Measurements from ENCODE around the gene DNASE1L3. TPM values are rescaled to one million over a fixed set of nuclear protein-coding genes. Genes with fewer than 3 reads are reported as not detected.

DNASE1L3 gene
- total and polyA plus RNA-seq, 2 of the 13 experiments (the other 11 are each of a cell fraction or from before 2014, with no cell fraction given), result 0.86 to 1.7 TPM

DNA sequence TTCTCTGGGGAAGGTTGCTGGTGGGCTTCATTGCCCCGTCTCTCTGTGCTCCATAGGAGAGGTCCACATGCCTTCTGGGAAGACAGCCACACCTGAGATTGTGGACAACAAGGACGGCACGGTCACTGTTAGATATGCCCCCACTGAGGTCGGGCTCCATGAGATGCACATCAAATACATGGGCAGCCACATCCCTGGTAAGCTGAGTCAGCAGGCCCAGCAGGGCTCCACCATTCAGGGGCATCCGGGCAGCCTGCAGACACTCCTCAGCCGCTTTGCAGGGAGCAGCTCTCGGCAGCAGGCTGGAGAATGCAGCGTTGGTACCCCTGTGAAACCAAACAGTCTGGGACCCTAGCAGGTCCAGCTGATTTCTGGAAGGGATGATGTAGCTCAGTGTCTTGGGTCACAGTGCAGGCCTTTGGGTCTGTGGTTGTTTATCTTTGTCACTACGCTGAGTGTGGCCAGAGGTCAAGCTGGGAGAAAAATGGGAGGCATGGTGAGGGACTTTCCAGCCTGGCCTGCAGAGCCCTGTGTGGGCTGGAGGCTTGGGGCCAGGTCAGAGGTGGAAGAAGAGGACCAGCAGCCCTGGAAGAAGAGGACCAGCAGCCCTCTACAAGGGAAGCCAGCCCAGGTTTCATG lies 67.2 kb downstream of the DNASE1L3 start (continued):
- TF ChIP-seq FOXA1 (IDR thresholded peaks at IDR 0.05) (no peak), FOXA1 (CRISPR knock-in tag; IDR thresholded peaks at IDR 0.05) (peak; percentile 63), PCBP2 (optimal IDR thresholded peaks at IDR 0.05; ENCODE audit: low read depth, low read length, poor library complexity, severe bottlenecking) (no peak), TBP (CRISPR knock-in tag; IDR thresholded peaks at IDR 0.05) (no peak), HOXA3 (CRISPR knock-in tag; IDR thresholded peaks at IDR 0.05) (peak; percentile 40; the same call in 1 of the 2 replicates), WIZ (CRISPR knock-in tag; IDR thresholded peaks at IDR 0.05) (no peak), EP300 (IDR thresholded peaks at IDR 0.05; ENCODE audit: low read depth in 2 of 2, low read length in 2 of 2) (peak in 1 of 2 experiments; percentile 17; a peak in 1 of 4 replicates), EP300 (CRISPR knock-in tag; IDR thresholded peaks at IDR 0.05; ENCODE audit: borderline replicate concordance) (no peak), MEIS1 (CRISPR knock-in tag; IDR thresholded peaks at IDR 0.05; ENCODE audit: borderline replicate concordance) (0 out of 2 replicates have a peak, but pooled peaks have one; percentile 23), ZNF607 (CRISPR knock-in tag; IDR thresholded peaks at IDR 0.05; ENCODE audit: borderline replicate concordance) (0 out of 2 replicates have a peak, but pooled peaks have one; percentile 32), ATF7 (IDR thresholded peaks at IDR 0.05) (no peak), ATF7 (CRISPR knock-in tag; IDR thresholded peaks at IDR 0.05) (no peak), SAP130 (CRISPR knock-in tag; IDR thresholded peaks at IDR 0.05; ENCODE audit: low read depth) (peak; percentile 60), IKZF4 (CRISPR knock-in tag; IDR thresholded peaks at IDR 0.05; ENCODE audit: borderline replicate concordance, low read depth, not compliant biosample characterization) (no peak), IRF2 (CRISPR knock-in tag; IDR thresholded peaks at IDR 0.05) (no peak), MED1 (CRISPR knock-in tag; IDR thresholded peaks at IDR 0.05) (peak; percentile 55; the same call in 1 of the 2 replicates), MIER2 (CRISPR knock-in tag; IDR thresholded peaks at IDR 0.05) (0 out of 2 replicates have a peak, but pooled peaks have one; percentile 21)
- TF ChIP-seq, protein P1, sequence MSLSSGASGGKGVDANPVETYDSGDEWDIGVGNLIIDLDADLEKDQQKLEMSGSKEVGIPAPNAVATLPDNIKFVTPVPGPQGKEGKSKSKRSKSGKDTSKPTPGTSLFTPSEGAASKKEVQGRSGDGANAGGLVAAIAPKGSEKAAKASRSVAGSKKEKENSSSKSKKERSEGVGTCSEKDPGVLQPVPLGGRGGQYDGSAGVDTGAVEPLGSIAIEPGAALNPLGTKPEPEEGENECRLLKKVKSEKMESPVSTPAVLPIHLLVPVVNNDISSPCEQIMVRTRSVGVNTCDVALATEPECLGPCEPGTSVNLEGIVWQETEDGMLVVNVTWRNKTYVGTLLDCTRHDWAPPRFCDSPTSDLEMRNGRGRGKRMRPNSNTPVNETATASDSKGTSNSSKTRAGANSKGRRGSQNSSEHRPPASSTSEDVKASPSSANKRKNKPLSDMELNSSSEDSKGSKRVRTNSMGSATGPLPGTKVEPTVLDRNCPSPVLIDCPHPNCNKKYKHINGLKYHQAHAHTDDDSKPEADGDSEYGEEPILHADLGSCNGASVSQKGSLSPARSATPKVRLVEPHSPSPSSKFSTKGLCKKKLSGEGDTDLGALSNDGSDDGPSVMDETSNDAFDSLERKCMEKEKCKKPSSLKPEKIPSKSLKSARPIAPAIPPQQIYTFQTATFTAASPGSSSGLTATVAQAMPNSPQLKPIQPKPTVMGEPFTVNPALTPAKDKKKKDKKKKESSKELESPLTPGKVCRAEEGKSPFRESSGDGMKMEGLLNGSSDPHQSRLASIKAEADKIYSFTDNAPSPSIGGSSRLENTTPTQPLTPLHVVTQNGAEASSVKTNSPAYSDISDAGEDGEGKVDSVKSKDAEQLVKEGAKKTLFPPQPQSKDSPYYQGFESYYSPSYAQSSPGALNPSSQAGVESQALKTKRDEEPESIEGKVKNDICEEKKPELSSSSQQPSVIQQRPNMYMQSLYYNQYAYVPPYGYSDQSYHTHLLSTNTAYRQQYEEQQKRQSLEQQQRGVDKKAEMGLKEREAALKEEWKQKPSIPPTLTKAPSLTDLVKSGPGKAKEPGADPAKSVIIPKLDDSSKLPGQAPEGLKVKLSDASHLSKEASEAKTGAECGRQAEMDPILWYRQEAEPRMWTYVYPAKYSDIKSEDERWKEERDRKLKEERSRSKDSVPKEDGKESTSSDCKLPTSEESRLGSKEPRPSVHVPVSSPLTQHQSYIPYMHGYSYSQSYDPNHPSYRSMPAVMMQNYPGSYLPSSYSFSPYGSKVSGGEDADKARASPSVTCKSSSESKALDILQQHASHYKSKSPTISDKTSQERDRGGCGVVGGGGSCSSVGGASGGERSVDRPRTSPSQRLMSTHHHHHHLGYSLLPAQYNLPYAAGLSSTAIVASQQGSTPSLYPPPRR (CRISPR knock-in tag; IDR thresholded peaks at IDR 0.05; ENCODE audit: borderline replicate concordance), result peak; percentile 45; the same call in 1 of the 2 replicates
- TF ChIP-seq, protein P2, sequence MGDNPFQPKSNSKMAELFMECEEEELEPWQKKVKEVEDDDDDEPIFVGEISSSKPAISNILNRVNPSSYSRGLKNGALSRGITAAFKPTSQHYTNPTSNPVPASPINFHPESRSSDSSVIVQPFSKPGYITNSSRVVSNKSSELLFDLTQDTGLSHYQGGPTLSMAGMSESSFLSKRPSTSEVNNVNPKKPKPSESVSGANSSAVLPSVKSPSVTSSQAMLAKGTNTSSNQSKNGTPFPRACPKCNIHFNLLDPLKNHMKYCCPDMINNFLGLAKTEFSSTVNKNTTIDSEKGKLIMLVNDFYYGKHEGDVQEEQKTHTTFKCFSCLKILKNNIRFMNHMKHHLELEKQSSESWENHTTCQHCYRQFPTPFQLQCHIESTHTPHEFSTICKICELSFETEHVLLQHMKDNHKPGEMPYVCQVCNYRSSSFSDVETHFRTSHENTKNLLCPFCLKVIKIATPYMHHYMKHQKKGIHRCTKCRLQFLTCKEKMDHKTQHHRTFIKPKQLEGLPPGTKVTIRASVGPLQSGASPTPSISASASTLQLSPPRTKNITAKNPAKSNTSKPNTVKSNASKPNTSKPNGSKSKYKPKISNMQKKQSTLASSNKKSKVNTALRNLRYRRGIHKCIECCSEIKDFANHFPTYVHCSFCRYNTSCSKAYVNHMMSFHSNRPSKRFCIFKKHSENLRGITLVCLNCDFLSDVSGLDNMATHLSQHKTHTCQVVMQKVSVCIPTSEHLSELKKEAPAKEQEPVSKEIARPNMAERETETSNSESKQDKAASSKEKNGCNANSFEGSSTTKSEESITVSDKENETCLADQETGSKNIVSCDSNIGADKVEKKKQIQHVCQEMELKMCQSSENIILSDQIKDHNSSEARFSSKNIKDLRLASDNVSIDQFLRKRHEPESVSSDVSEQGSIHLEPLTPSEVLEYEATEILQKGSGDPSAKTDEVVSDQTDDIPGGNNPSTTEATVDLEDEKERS (CRISPR knock-in tag; IDR thresholded peaks at IDR 0.05), result 0 out of 2 replicates have a peak, but pooled peaks have one; percentile 15
- TF ChIP-seq, protein P3, sequence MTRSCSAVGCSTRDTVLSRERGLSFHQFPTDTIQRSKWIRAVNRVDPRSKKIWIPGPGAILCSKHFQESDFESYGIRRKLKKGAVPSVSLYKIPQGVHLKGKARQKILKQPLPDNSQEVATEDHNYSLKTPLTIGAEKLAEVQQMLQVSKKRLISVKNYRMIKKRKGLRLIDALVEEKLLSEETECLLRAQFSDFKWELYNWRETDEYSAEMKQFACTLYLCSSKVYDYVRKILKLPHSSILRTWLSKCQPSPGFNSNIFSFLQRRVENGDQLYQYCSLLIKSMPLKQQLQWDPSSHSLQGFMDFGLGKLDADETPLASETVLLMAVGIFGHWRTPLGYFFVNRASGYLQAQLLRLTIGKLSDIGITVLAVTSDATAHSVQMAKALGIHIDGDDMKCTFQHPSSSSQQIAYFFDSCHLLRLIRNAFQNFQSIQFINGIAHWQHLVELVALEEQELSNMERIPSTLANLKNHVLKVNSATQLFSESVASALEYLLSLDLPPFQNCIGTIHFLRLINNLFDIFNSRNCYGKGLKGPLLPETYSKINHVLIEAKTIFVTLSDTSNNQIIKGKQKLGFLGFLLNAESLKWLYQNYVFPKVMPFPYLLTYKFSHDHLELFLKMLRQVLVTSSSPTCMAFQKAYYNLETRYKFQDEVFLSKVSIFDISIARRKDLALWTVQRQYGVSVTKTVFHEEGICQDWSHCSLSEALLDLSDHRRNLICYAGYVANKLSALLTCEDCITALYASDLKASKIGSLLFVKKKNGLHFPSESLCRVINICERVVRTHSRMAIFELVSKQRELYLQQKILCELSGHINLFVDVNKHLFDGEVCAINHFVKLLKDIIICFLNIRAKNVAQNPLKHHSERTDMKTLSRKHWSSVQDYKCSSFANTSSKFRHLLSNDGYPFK (CRISPR knock-in tag; IDR thresholded peaks at IDR 0.05; ENCODE audit: borderline replicate concordance), result peak; percentile 41; the same call in 1 of the 2 replicates
